SU-DHL-6 (cell line): ENCODE data around the gene FGF1.

Source experiments
- H2AFZ ChIP-seq: fragments of 200-600 bp; sonication (generic); 2 replicates; pipeline ENCODE4 v1.6.1; 2014; ENCODE audit warnings: low read depth, mild to moderate bottlenecking, moderate library complexity, mixed read lengths, antibody characterized with exemption, low read length; ENCODE audit not compliant: severe bottlenecking
- H3F3A ChIP-seq: fragments of 200-600 bp; shearing (Covaris generic); 2 replicates; pipeline ENCODE4 v1.6.0; 2016; ENCODE audit warnings: antibody characterized with exemption, mild to moderate bottlenecking; ENCODE audit not compliant: insufficient read depth
- H3K27ac ChIP-seq: fragments of 200-600 bp; sonication (generic); 2 replicates; pipeline ENCODE4 v1.5.1; 2016; ENCODE audit warnings: low read depth, mild to moderate bottlenecking, low read length, moderate library complexity, mixed read lengths
- H3K27me3 ChIP-seq: fragments of 200-600 bp; sonication (generic), shearing (Covaris generic); 2 replicates; pipeline ENCODE4 v1.6.0; 2014; ENCODE audit warnings: mild to moderate bottlenecking, low read length
- H3K36me3 ChIP-seq: fragments of 200-600 bp; sonication (generic); 2 replicates; pipeline ENCODE4 v1.6.1; 2014; ENCODE audit warnings: mild to moderate bottlenecking, low read length, mixed read lengths
- H3K4me2 ChIP-seq: fragments of 300-600, 200-600 bp; shearing (Covaris generic), sonication (generic); 2 replicates; pipeline ENCODE4 v1.6.0; 2014; ENCODE audit warnings: low read length, low read depth, mild to moderate bottlenecking; ENCODE audit not compliant: poor library complexity, severe bottlenecking
- H3K4me3 ChIP-seq: fragments of 200-600 bp; sonication (generic); 2 replicates; pipeline ENCODE4 v1.5.1; 2014; ENCODE audit warnings: antibody characterized with exemption, low read length, mild to moderate bottlenecking, mixed read lengths; ENCODE audit not compliant: insufficient read depth, poor library complexity, severe bottlenecking
- H3K79me2 ChIP-seq: fragments of 200-600 bp; sonication (generic); 2 replicates; pipeline ENCODE4 v1.6.1; 2014; ENCODE audit warnings: mild to moderate bottlenecking, low read length, moderate library complexity; ENCODE audit not compliant: insufficient read depth
- H3K9ac ChIP-seq: fragments of 200-600 bp; sonication (generic); 2 replicates; pipeline ENCODE4 v1.7.0; 2014; ENCODE audit warnings: mild to moderate bottlenecking, low read length
- H3K9me2 ChIP-seq: fragments of 200-600 bp; sonication (generic); replicated peaks from 2 replicates; pipeline ENCODE4 v1.6.1; 2014; ENCODE audit warnings: low read length; ENCODE audit not compliant: insufficient read depth
- H3K9me3 ChIP-seq: fragments of 200-600 bp; sonication (generic); 2 replicates; pipeline ENCODE4 v1.6.1; 2014; ENCODE audit warnings: low read length, mixed read lengths; ENCODE audit not compliant: insufficient read depth
- H4K20me1 ChIP-seq: fragments of 200-600 bp; sonication (generic); 2 replicates; pipeline ENCODE4 v1.6.1; 2014; ENCODE audit warnings: low read depth, mild to moderate bottlenecking, antibody characterized with exemption, low read length, moderate library complexity, mixed read lengths
- CTCF ChIP-seq: fragments of 200-600 bp; sonication (generic); IDR thresholded peaks from one replicate; pipeline ENCODE4 v1.5.1; 2017; ENCODE audit warnings: antibody characterized with exemption, mild to moderate bottlenecking, low read length, moderate library complexity; ENCODE audit not compliant: insufficient read depth, poor library complexity, severe bottlenecking
- EZH2phosphoT487 ChIP-seq: fragments of 200-600 bp; sonication (generic), shearing (Covaris generic); conservative IDR thresholded peaks from 2 replicates; pipeline ENCODE4 v1.6.1; 2018; ENCODE audit warnings: mild to moderate bottlenecking, antibody characterized with exemption, low read length, moderate library complexity, mixed read lengths

The FGF1 gene

GRCh38 chr5:142674531-142675469 is 11.1 kb downstream of the FGF1 start:
- Histone ChIP-seq H3K27me3 (no peaks in the 10 kb centered on the region), H4K20me1 (no peaks in the 10 kb centered on the region), H3F3A (no peaks in the 10 kb centered on the region), H3K79me2 (no peaks in the 10 kb centered on the region), H3K4me2 (no peak overlapping the region), H2AFZ (no peak overlapping the region), H3K9me2 (no peaks in the 10 kb centered on the region), H3K9ac (no peak overlapping the region), H3K4me3 (no peak overlapping the region), H3K9me3 (no peaks in the 10 kb centered on the region), H3K27ac (no peak overlapping the region), H3K36me3 (no peaks in the 10 kb centered on the region)
- TF ChIP-seq CTCF (no peak), EZH2phosphoT487 (no peak)

- Histone ChIP-seq H4K20me1 (no peaks in the 10 kb centered on the region), H3K9me2 (no peaks in the 10 kb centered on the region), H3K36me3 (no peaks in the 10 kb centered on the region), H3K4me3 (no peak overlapping the region), H3K9ac (no peak overlapping the region), H3K27ac (no peak overlapping the region), H2AFZ (no peak overlapping the region), H3F3A (no peaks in the 10 kb centered on the region), H3K27me3 (no peaks in the 10 kb centered on the region), H3K9me3 (no peaks in the 10 kb centered on the region), H3K79me2 (no peaks in the 10 kb centered on the region), H3K4me2 (no peak overlapping the region)
- TF ChIP-seq CTCF = no peak
- no peak for TF ChIP-seq EZH2phosphoT487
These were observed 14.1 kb downstream of the FGF1 start for GRCh38 chr5:142671801-142672200.

- Histone ChIP-seq H3K9me3 (no peaks in the 10 kb centered on the region), H3K4me2 (no peak overlapping the region), H3K27ac (no peak overlapping the region), H3K9me2 (no peaks in the 10 kb centered on the region), H3F3A (no peaks in the 10 kb centered on the region), H2AFZ (no peak overlapping the region), H3K79me2 (no peaks in the 10 kb centered on the region), H3K27me3 (no peaks in the 10 kb centered on the region), H3K4me3 (no peak overlapping the region), H4K20me1 (no peaks in the 10 kb centered on the region), H3K36me3 (no peaks in the 10 kb centered on the region), H3K9ac (no peak overlapping the region)
- no peak for TF ChIP-seq EZH2phosphoT487
- no peak for TF ChIP-seq CTCF
These were observed 14.6 kb downstream of the FGF1 start for GRCh38 chr5:142671266-142671665.
